Endothelial cell (in vitro differentiated cells): ENCODE data around the gene TUFT1. TPM values are rescaled to one million over a fixed set of nuclear protein-coding genes. Genes with fewer than 3 reads are reported as not detected.

Experiments
- DNase-seq: peaks from one replicate; pipeline ENCODE4 v3.0.0; 2021; ENCODE audit warnings: low spot score
- H3K27ac Mint-ChIP-seq: one replicate; pipeline ENCODE4 v1.8.0; 2021; ENCODE audit warnings: mixed read lengths, inconsistent platforms; ENCODE audit not compliant: unreplicated experiment
- H3K27me3 Mint-ChIP-seq: one replicate; pipeline ENCODE4 v1.8.0; 2021; ENCODE audit warnings: mild to moderate bottlenecking, moderate library complexity, mixed read lengths, inconsistent platforms; ENCODE audit not compliant: unreplicated experiment
- H3K36me3 Mint-ChIP-seq: one replicate; pipeline ENCODE4 v1.8.0; 2021; ENCODE audit warnings: mild to moderate bottlenecking, low read depth, mixed read lengths, inconsistent platforms; ENCODE audit not compliant: unreplicated experiment
- H3K4me1 Mint-ChIP-seq: one replicate; pipeline ENCODE4 v1.8.0; 2021; ENCODE audit warnings: mild to moderate bottlenecking, mixed read lengths, inconsistent platforms; ENCODE audit not compliant: unreplicated experiment
- H3K4me3 Mint-ChIP-seq: one replicate; pipeline ENCODE4 v1.8.0; 2021; ENCODE audit warnings: mild to moderate bottlenecking, mixed read lengths, inconsistent platforms; ENCODE audit not compliant: unreplicated experiment
- H3K9me3 Mint-ChIP-seq: one replicate; pipeline ENCODE4 v1.8.0; 2021; ENCODE audit warnings: mixed read lengths, inconsistent platforms; ENCODE audit not compliant: unreplicated experiment
- CTCF ChIP-seq: fragments of 200-600 bp; sonication (generic); IDR thresholded peaks from one replicate; pipeline ENCODE4 v1.5.0; 2021; ENCODE audit warnings: antibody characterized with exemption; ENCODE audit not compliant: unreplicated experiment
- total RNA-seq: library from RNA; stranded (reverse); fragmentation: NEBNext Ultra II Directional; extraction: Animal tissue kit (Norgen Biotek cat#: 25700); gene quantifications from one replicate; pipeline ENCODE4 v1.2.1, GENCODE V29; 2021; ENCODE audit not compliant: unreplicated experiment

TUFT1 gene
- total RNA-seq, 1 donor from 2014 or later = 11.2 TPM

GRCh38 chr1:151530461-151530860 is 9.6 kb upstream of the TUFT1 start:
- H3K36me3 Mint-ChIP-seq = peaks cover 22% of the 10 kb centered on the region
- TF ChIP-seq CTCF = no peak
- no peaks in the 10 kb centered on the region for H3K9me3 Mint-ChIP-seq
- no peak overlapping the region for H3K27ac Mint-ChIP-seq
- no peaks in the 10 kb centered on the region for H3K4me1 Mint-ChIP-seq
- no peak overlapping the region for H3K4me3 Mint-ChIP-seq
- peaks cover 6% of the 10 kb centered on the region for H3K27me3 Mint-ChIP-seq
- no peak for DNase-seq

- H3K9me3 Mint-ChIP-seq = no peaks in the 10 kb centered on the region
- TF ChIP-seq CTCF = no peak
- H3K27me3 Mint-ChIP-seq = no peaks in the 10 kb centered on the region
- no peak overlapping the region for H3K4me3 Mint-ChIP-seq
- no peak overlapping the region for H3K27ac Mint-ChIP-seq
- no peak for DNase-seq
- H3K4me1 Mint-ChIP-seq = no peaks in the 10 kb centered on the region
- H3K36me3 Mint-ChIP-seq = peaks cover 27% of the 10 kb centered on the region
These were observed 6.2 kb upstream of the TUFT1 start for GRCh38 chr1:151533870-151534269.

GRCh38 chr1:151534662-151535278 is 5.3 kb upstream of the TUFT1 start:
- H3K27ac Mint-ChIP-seq = no peak overlapping the region
- no peak overlapping the region for H3K4me3 Mint-ChIP-seq
- H3K27me3 Mint-ChIP-seq = no peaks in the 10 kb centered on the region
- DNase-seq = peak; percentile 88
- H3K4me1 Mint-ChIP-seq = no peaks in the 10 kb centered on the region
- TF ChIP-seq CTCF = peak; percentile 70
- peaks cover 23% of the 10 kb centered on the region for H3K36me3 Mint-ChIP-seq
- no peaks in the 10 kb centered on the region for H3K9me3 Mint-ChIP-seq

- H3K27ac Mint-ChIP-seq = no peak overlapping the region
- no peak overlapping the region for H3K4me3 Mint-ChIP-seq
- H3K9me3 Mint-ChIP-seq = no peaks in the 10 kb centered on the region
- no peaks in the 10 kb centered on the region for H3K4me1 Mint-ChIP-seq
- no peak for TF ChIP-seq CTCF
- DNase-seq = no peak
- H3K27me3 Mint-ChIP-seq = peaks cover 2% of the 10 kb centered on the region
- peaks cover 19% of the 10 kb centered on the region for H3K36me3 Mint-ChIP-seq
These were observed 4.5 kb upstream of the TUFT1 start for GRCh38 chr1:151535326-151536271.

GRCh38 chr1:151536499-151536898 is 3.6 kb upstream of the TUFT1 start:
- peaks cover 2% of the 10 kb centered on the region for H3K4me1 Mint-ChIP-seq
- H3K36me3 Mint-ChIP-seq = peaks cover 19% of the 10 kb centered on the region
- no peak for DNase-seq
- peak overlapping the region; percentile 29 for H3K4me3 Mint-ChIP-seq
- no peak for TF ChIP-seq CTCF
- H3K9me3 Mint-ChIP-seq = no peaks in the 10 kb centered on the region
- peaks cover 2% of the 10 kb centered on the region for H3K27me3 Mint-ChIP-seq
- H3K27ac Mint-ChIP-seq = no peak overlapping the region
